HG03064 (cell line): Measurements from ENCODE around the gene AGPAT4.

Experiments used
- ATAC-seq: cut with Tn5 transposase; IDR thresholded peaks from one replicate; pipeline ENCODE4 v1.9.1; 2021; ENCODE audit warnings: low read depth; ENCODE audit not compliant: unreplicated experiment

Gene AGPAT4

GRCh38 chr6:161256407-161256806 lies 17.5 kb downstream of the AGPAT4 start:
- ATAC-seq: no peak

GRCh38 chr6:161255518-161255917 lies 18.3 kb downstream of the AGPAT4 start:
- no peak for ATAC-seq

GRCh38 chr6:161254464-161255253 lies 19.2 kb downstream of the AGPAT4 start:
- no peak for ATAC-seq

GRCh38 chr6:161254126-161254463 lies 19.8 kb downstream of the AGPAT4 start:
- no peak for ATAC-seq

- no peak for ATAC-seq
Observed at GRCh38 chr6:161251345-161251744, 22.5 kb downstream of the AGPAT4 start.

- no peak for ATAC-seq
Observed at GRCh38 chr6:161249327-161249726, 24.5 kb downstream of the AGPAT4 start.

- no peak for ATAC-seq
Observed at GRCh38 chr6:161246725-161247124, 27.1 kb downstream of the AGPAT4 start.

- no peak for ATAC-seq
Observed at GRCh38 chr6:161245363-161245762, 28.5 kb downstream of the AGPAT4 start.

- no peak for ATAC-seq
Observed at GRCh38 chr6:161244725-161245124, 29.1 kb downstream of the AGPAT4 start.

GRCh38 chr6:161242779-161243693 lies 30.8 kb downstream of the AGPAT4 start:
- ATAC-seq: no peak

GRCh38 chr6:161242113-161242512 lies 31.7 kb downstream of the AGPAT4 start:
- ATAC-seq: no peak

- no peak for ATAC-seq
Observed at GRCh38 chr6:161239001-161239400, 34.9 kb downstream of the AGPAT4 start.

GRCh38 chr6:161238500-161238899 lies 35.4 kb downstream of the AGPAT4 start:
- no peak for ATAC-seq

GRCh38 chr6:161238081-161238480 lies 35.8 kb downstream of the AGPAT4 start:
- ATAC-seq: no peak

- ATAC-seq: no peak
Observed at GRCh38 chr6:161237176-161237575, 36.7 kb downstream of the AGPAT4 start.

- ATAC-seq: no peak
Observed at GRCh38 chr6:161235776-161236633, 37.9 kb downstream of the AGPAT4 start.

GRCh38 chr6:161233986-161234661 lies 39.7 kb downstream of the AGPAT4 start:
- no peak for ATAC-seq

GRCh38 chr6:161232467-161232866 lies 41.4 kb downstream of the AGPAT4 start:
- ATAC-seq: no peak

- ATAC-seq: no peak
Observed at GRCh38 chr6:161232010-161232409, 41.9 kb downstream of the AGPAT4 start.

GRCh38 chr6:161230339-161230738 lies 43.5 kb downstream of the AGPAT4 start:
- no peak for ATAC-seq
